ENCODE data around the gene GRK4. TPM values are rescaled to one million over a fixed set of nuclear protein-coding genes. Genes with fewer than 3 reads are reported as not detected.

The GRK4 gene
- total and polyA plus RNA-seq, 2 of the 8 experiments (the other 6 are each of a cell fraction or from before 2014, with no cell fraction given) = 0.77 to 1.8 TPM

GRCh38 chr4:3077796-3078195, 114.4 kb downstream of the GRK4 start (continued):
- TF ChIP-seq TCF12 (IDR thresholded peaks at IDR 0.05; ENCODE audit: low read depth, low read length) (no peak), ATF2 (IDR thresholded peaks at IDR 0.05; ENCODE audit: low read length) (no peak), SP2 (IDR thresholded peaks at IDR 0.05; ENCODE audit: low read length) (no peak)
